ENCODE data around the gene EXOSC5. TPM values are rescaled to one million over a fixed set of nuclear protein-coding genes. Genes with fewer than 3 reads are reported as not detected.
A peak's percentile ranks its signal among the peaks of the same experiment; 100 is the strongest.

The EXOSC5 gene
- total and polyA plus RNA-seq, 2 donors (not counting 1 experiment from before 2014, with no cell fraction given), result 14.1 to 41.4 TPM

- no peak overlapping the region for H3K9ac ChIP-seq (ENCODE audit: low read length)
- peaks cover 45% of the 10 kb centered on the region for H3K4me1 Mint-ChIP-seq
- no peak overlapping the region for H2AFZ ChIP-seq (ENCODE audit: insufficient read depth, low read depth, low read length, poor library complexity, severe bottlenecking)
- ChIA-PET CTCF (no interaction called here), POLR2A (interaction anchor here (0.6 kb wide), 1 partner anchor 20 kb away, joined by 4 read pairs; no protein-coding TSS in a partner anchor)
- TF ChIP-seq EZH2 (IDR thresholded peaks at IDR 0.05; ENCODE audit: borderline replicate concordance, insufficient read depth, low read depth, low read length, poor library complexity, severe bottlenecking), result no peak
- TF ChIP-seq CTCF (IDR thresholded peaks at IDR 0.05), result no peak
- H3K4me3 Mint-ChIP-seq, result peak overlapping the region; percentile 45
- H3K4me2 ChIP-seq (replicated peaks; ENCODE audit: low read depth, low read length, poor library complexity, severe bottlenecking), result no peak overlapping the region
- H3K27ac Mint-ChIP-seq, result no peak overlapping the region
- H3K9me3 ChIP-seq (ENCODE audit: control extremely low read depth in 1 of 3, control insufficient read depth in 2 of 3, insufficient read depth in 1 of 3, low read length in 2 of 3), result no peaks in the 10 kb centered on the region
- peaks cover 27 to 28% of the 10 kb centered on the region in 2 donors for H3K4me1 ChIP-seq (ENCODE audit: control insufficient read depth in 2 of 2, insufficient read depth in 2 of 2, low read length in 2 of 2)
- intact Hi-C loops (cut with micrococcal nuclease), result loop anchor here (5.0 kb wide), 1 partner anchor 682 kb away; the partner anchor contains the start of genes COQ8B and ITPKC
- no peaks in the 10 kb centered on the region for H3K27me3 ChIP-seq (replicated peaks in 1 of 4; ENCODE audit: control extremely low read depth in 1 of 4, control insufficient read depth in 3 of 4, insufficient read depth in 4 of 4, low read length in 3 of 4)
- DNase-seq (no peak), ATAC-seq (ENCODE audit: low read depth) (no peak)
- no peaks in the 10 kb centered on the region for H3K9me3 Mint-ChIP-seq (ENCODE audit: insufficient read depth)
- 94% methylated on average over 2 of the region's 2 CpGs for WGBS (ENCODE audit: insufficient coverage)
- no peaks in the 10 kb centered on the region for H3K27me3 Mint-ChIP-seq
- H4K20me1 ChIP-seq (ENCODE audit: control insufficient read depth, insufficient read depth, low read length, poor library complexity, severe bottlenecking), result peaks cover 10% of the 10 kb centered on the region
- H3K27ac ChIP-seq (ENCODE audit: low read length in 2 of 2), result no peak overlapping the region
- no peak overlapping the region for H3K4me3 ChIP-seq (ENCODE audit: control extremely low read depth in 1 of 5, extremely low read depth in 1 of 5, insufficient read depth in 1 of 5, low read depth in 2 of 5, low read length in 4 of 5)
- H3K36me3 ChIP-seq (replicated peaks in 1 of 2; ENCODE audit: control extremely low read depth in 1 of 2, control insufficient read depth in 1 of 2, extremely low read depth in 1 of 2, insufficient read depth in 2 of 2, low read length in 1 of 2), result peaks cover 0 to 13% of the 10 kb centered on the region in 2 experiments
- peaks cover 72% of the 10 kb centered on the region for H3K79me2 ChIP-seq (ENCODE audit: control insufficient read depth, insufficient read depth, low read length)
Observed at GRCh38 chr19:41399525-41399924, 2.4 kb upstream of the EXOSC5 start.

DNA sequence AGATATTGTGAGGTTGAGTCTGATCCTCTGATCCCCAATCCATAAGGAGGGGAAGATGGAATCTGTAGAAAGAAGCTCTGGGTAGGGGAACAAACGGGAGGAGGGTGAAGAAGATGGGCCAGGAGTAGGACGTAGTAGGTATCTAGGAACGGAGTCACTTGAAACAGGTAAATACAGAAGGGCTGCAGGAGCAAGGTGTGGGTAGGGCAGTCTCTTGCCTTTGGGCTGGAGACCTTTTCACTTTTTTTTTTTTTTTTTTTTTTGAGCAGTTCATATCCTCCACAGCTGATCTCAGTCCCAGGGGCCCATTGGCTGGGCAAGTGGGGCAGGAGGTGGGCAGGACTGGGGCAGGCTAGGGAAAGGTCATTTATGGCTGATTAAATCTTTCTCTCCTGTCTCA, 1.9 kb upstream of the EXOSC5 start:
- CTCF ChIA-PET, result interaction anchor here (0.6 kb wide), 1 partner anchor 197 kb away, joined by 3 read pairs; no protein-coding TSS in a partner anchor
- H3K79me2 ChIP-seq (ENCODE audit: control insufficient read depth, insufficient read depth, low read length), result peaks cover 76% of the 10 kb centered on the region

More for the DNA sequence above, 1.9 kb upstream of the EXOSC5 start:
- no peaks in the 10 kb centered on the region for H3K9me3 ChIP-seq (ENCODE audit: control extremely low read depth in 1 of 3, control insufficient read depth in 2 of 3, insufficient read depth in 1 of 3, low read length in 2 of 3)
- POLR2A ChIA-PET, result interaction anchor here (0.6 kb wide), 1 partner anchor 20 kb away, joined by 4 read pairs; no protein-coding TSS in a partner anchor
- H4K20me1 ChIP-seq (ENCODE audit: control insufficient read depth, insufficient read depth, low read length, poor library complexity, severe bottlenecking), result peaks cover 10% of the 10 kb centered on the region
- DNase-seq (no peak), ATAC-seq (ENCODE audit: low read depth) (no peak)
- Mint-ChIP-seq H3K27me3 (no peaks in the 10 kb centered on the region), H3K27ac (peak overlapping the region; percentile 65), H3K4me3 (peak overlapping the region; percentile 96), H3K4me1 (peaks cover 45% of the 10 kb centered on the region), H3K9me3 (ENCODE audit: insufficient read depth) (no peaks in the 10 kb centered on the region)
- peaks cover 0 to 13% of the 10 kb centered on the region in 2 experiments for H3K36me3 ChIP-seq (replicated peaks in 1 of 2; ENCODE audit: control extremely low read depth in 1 of 2, control insufficient read depth in 1 of 2, extremely low read depth in 1 of 2, insufficient read depth in 2 of 2, low read length in 1 of 2)
- H3K4me2 ChIP-seq (replicated peaks; ENCODE audit: low read depth, low read length, poor library complexity, severe bottlenecking), result peak overlapping the region; percentile 88
- H3K27ac ChIP-seq (ENCODE audit: low read length in 2 of 2), result no peak overlapping the region
- no peak overlapping the region for H2AFZ ChIP-seq (ENCODE audit: insufficient read depth, low read depth, low read length, poor library complexity, severe bottlenecking)
- WGBS (ENCODE audit: insufficient coverage), result 92% methylated on average over 2 of the region's 3 CpGs
- no peaks in the 10 kb centered on the region for H3K27me3 ChIP-seq (replicated peaks in 1 of 4; ENCODE audit: control extremely low read depth in 1 of 4, control insufficient read depth in 3 of 4, insufficient read depth in 4 of 4, low read length in 3 of 4)
- peak overlapping the region; percentile 86 for H3K9ac ChIP-seq (ENCODE audit: low read length)
- H3K4me1 ChIP-seq (ENCODE audit: control insufficient read depth in 2 of 2, insufficient read depth in 2 of 2, low read length in 2 of 2), result peaks cover 27 to 28% of the 10 kb centered on the region in 2 donors
- TF ChIP-seq EZH2 (IDR thresholded peaks at IDR 0.05; ENCODE audit: borderline replicate concordance, insufficient read depth, low read depth, low read length, poor library complexity, severe bottlenecking) (no peak), CTCF (IDR thresholded peaks at IDR 0.05) (no peak)
- intact Hi-C loops (cut with micrococcal nuclease), result loop anchor here (5.0 kb wide), 1 partner anchor 682 kb away; the partner anchor contains the start of genes COQ8B and ITPKC
- H3K4me3 ChIP-seq (ENCODE audit: control extremely low read depth in 1 of 5, extremely low read depth in 1 of 5, insufficient read depth in 1 of 5, low read depth in 2 of 5, low read length in 4 of 5), result no peak overlapping the region
